A549 (cell line): ENCODE data around the gene BCL2L12. TPM values are rescaled to one million over a fixed set of nuclear protein-coding genes. Genes with fewer than 3 reads are reported as not detected.

Experiments used
- ATAC-seq, 2 experiments: fragments of 200-7000 bp in 1 of 2; fragments of >200 bp in 1 of 2; cut with Nextera tagmentation in 1 of 2; cut with Tn5 transposase in 1 of 2; 3 replicates each; pipeline versions ENCODE4 v1.8.0 to v1.9.1; 2018 to 2020; ENCODE audit warnings: mild to moderate bottlenecking in 1 of 2, moderate library complexity in 1 of 2
- CTCF ChIA-PET: fragments of 300-600 bp; sonication (Branson Sonifier 250); formaldehyde crosslinking; extraction: SDS; loops from one replicate; lab custom pipeline; 2021; ENCODE audit warnings: antibody characterized with exemption, inconsistent platforms; lab: Yijun Ruan, JAX
- POLR2A ChIA-PET: fragments of 350-600 bp; formaldehyde crosslinking; extraction: SDS; loops from one replicate; lab custom pipeline; 2021; ENCODE audit warnings: antibody characterized with exemption, inconsistent platforms; lab: Yijun Ruan, JAX
- DNase-seq, 2 experiments: peaks; one replicate each; pipeline versions ENCODE4 v3.0.0 to v3.0.0-alpha.2; 2011 to 2016; ENCODE audit warnings: low read depth in 1 of 2, low spot score in 1 of 2
- FAIRE-seq: peaks from 2 replicates; lab custom pipeline; 2011; peaks lifted over from hg19 to GRCh38; lab: Jason Lieb, UNC
- H3K27ac ChIP-seq, 2 experiments: fragments of >200 bp; sonication (Bioruptor Twin); formaldehyde crosslinking; 3 replicates each; pipeline ENCODE4 v1.5.1; 2016 to 2017
- H3K4me1 ChIP-seq: fragments of >200 bp; sonication (Bioruptor Twin); formaldehyde crosslinking; 3 replicates; pipeline ENCODE4 v1.6.1; 2016
- H3K4me2 ChIP-seq: fragments of >200 bp; sonication (Bioruptor Twin); formaldehyde crosslinking; 3 replicates; pipeline ENCODE4 v1.6.1; 2016
- H3K4me3 ChIP-seq: fragments of >200 bp; sonication (Bioruptor Twin); formaldehyde crosslinking; 3 replicates; pipeline ENCODE4 v1.5.1; 2016
- H3K9me3 ChIP-seq: fragments of >200 bp; sonication (Bioruptor Twin); formaldehyde crosslinking; 3 replicates; pipeline ENCODE4 v1.6.1; 2016
- CHD4 ChIP-seq: fragments of 200-600 bp; sonication (generic); IDR thresholded peaks from 2 replicates; pipeline ENCODE4 v1.6.1; 2016; ENCODE audit warnings: antibody characterized with exemption, mild to moderate bottlenecking, borderline replicate concordance
- CTCF ChIP-seq: fragments of >200 bp; sonication (Bioruptor Twin); formaldehyde crosslinking; IDR thresholded peaks from 3 replicates; pipeline ENCODE4 v1.5.1; 2016
- EHF ChIP-seq: fragments of 250-450 bp; sonication (Bioruptor Pico); IDR thresholded peaks from 2 replicates; pipeline ENCODE4 v1.5.0; 2020; ENCODE audit warnings: mild to moderate bottlenecking
- EHMT2 ChIP-seq: fragments of 200-600 bp; sonication (generic); IDR thresholded peaks from 2 replicates; pipeline ENCODE4 v1.6.1; 2016; ENCODE audit warnings: antibody characterized with exemption, low read depth, mild to moderate bottlenecking, moderate library complexity
- ESRRA ChIP-seq: fragments of 150-350 bp; IDR thresholded peaks from 2 replicates; pipeline ENCODE4 v1.6.1; 2014; ENCODE audit warnings: mild to moderate bottlenecking, low read length, borderline replicate concordance
- FOSL2 ChIP-seq, 2 experiments: fragments of 450-650 bp in 1 of 2; fragments of >200 bp in 1 of 2; sonication (Bioruptor Twin) in 1 of 2; formaldehyde crosslinking; IDR thresholded peaks; 2 replicates each; pipeline versions ENCODE4 v1.5.0 to v1.6.1; 2016 to 2020; ENCODE audit warnings: mild to moderate bottlenecking in 1 of 2, moderate library complexity in 1 of 2
- FOXS1 ChIP-seq: fragments of 250-450 bp; sonication (Bioruptor Pico); IDR thresholded peaks from 2 replicates; pipeline ENCODE4 v1.5.0; 2020; ENCODE audit warnings: mild to moderate bottlenecking, moderate library complexity
- HES2 ChIP-seq: fragments of >200 bp; sonication (Bioruptor Twin); formaldehyde crosslinking; IDR thresholded peaks from 2 replicates; pipeline ENCODE4 v1.6.1; 2016
- HOXB5 ChIP-seq: fragments of 250-450 bp; sonication (Bioruptor Pico); IDR thresholded peaks from 2 replicates; pipeline ENCODE4 v1.5.0; 2020; ENCODE audit warnings: mild to moderate bottlenecking, moderate library complexity
- KDM1A ChIP-seq: fragments of 200-600 bp; sonication (generic); IDR thresholded peaks from 2 replicates; pipeline ENCODE4 v1.6.1; 2016; ENCODE audit warnings: low read depth, mild to moderate bottlenecking
- NFE2L2 ChIP-seq: fragments of 150-350 bp; conservative IDR thresholded peaks from 2 replicates; pipeline ENCODE4 v1.6.1; 2014; ENCODE audit warnings: low read length
- NPAS2 ChIP-seq: fragments of 250-450 bp; sonication (Bioruptor Pico); IDR thresholded peaks from 2 replicates; pipeline ENCODE4 v1.8.0; 2022; ENCODE audit warnings: mild to moderate bottlenecking, moderate library complexity, borderline replicate concordance
- PBX3 ChIP-seq: IDR thresholded peaks from 2 replicates; pipeline ENCODE4 v1.6.1; 2012
- RARB ChIP-seq: fragments of 250-450 bp; sonication (Bioruptor Pico); IDR thresholded peaks from 2 replicates; pipeline ENCODE4 v1.8.0; 2021; ENCODE audit warnings: mild to moderate bottlenecking, moderate library complexity
- RCOR1 ChIP-seq: fragments of 150-350 bp; IDR thresholded peaks from 2 replicates; pipeline ENCODE4 v1.6.1; 2014; ENCODE audit warnings: antibody characterized with exemption, low read length, low read depth
- SMC3 ChIP-seq: fragments of >200 bp; sonication (Bioruptor Twin); formaldehyde crosslinking; IDR thresholded peaks from 3 replicates; pipeline ENCODE4 v1.6.1; 2018; ENCODE audit warnings: inconsistent platforms
- SREBF2 ChIP-seq: fragments of 450-650 bp; IDR thresholded peaks from 2 replicates; pipeline ENCODE4 v1.6.1; 2014; ENCODE audit warnings: mild to moderate bottlenecking, moderate library complexity
- TFCP2L1 ChIP-seq: fragments of 250-450 bp; sonication (Bioruptor Pico); IDR thresholded peaks from 2 replicates; pipeline ENCODE4 v1.5.0; 2021; ENCODE audit warnings: mild to moderate bottlenecking
- ZFP36 ChIP-seq: fragments of 450-650 bp; IDR thresholded peaks from 2 replicates; pipeline ENCODE4 v1.6.1; 2014; ENCODE audit warnings: borderline replicate concordance; ENCODE audit not compliant: partially characterized antibody
- ZSCAN20 ChIP-seq: fragments of 250-450 bp; sonication (Bioruptor Pico); IDR thresholded peaks from 2 replicates; pipeline ENCODE4 v1.8.0; 2022; ENCODE audit warnings: mild to moderate bottlenecking, moderate library complexity
- WGBS: methylation state at CpG from one replicate; pipeline ENCODE4 v1.1.6; 2017; ENCODE audit errors: missing lambda C conversion rate; 5-methylcytosine and 5-hydroxymethylcytosine counted together
- polyA plus RNA-seq, 4 experiments: library from polyadenylated mRNA; depleted of rRNA in 3 of 4; stranded (reverse); fragments of >200 nt; fragmentation: RNase III in 1 of 4; extraction: RNeasy Plus Mini Kit Qiagen cat#74134 plus additional on column Dnase treatment in 1 of 4; gene quantifications; 2 replicates in 3 of 4; 3 replicates in 1 of 4; pipeline ENCODE4 v1.2.3, GENCODE V29; 2011 to 2017

BCL2L12 gene
- polyA plus RNA-seq, 2 of the 4 experiments (the other 2 are of a cell fraction) = 26.6 to 53.0 TPM

- TF ChIP-seq EHF (no peak), NFE2L2 (no peak), ZSCAN20 (CRISPR knock-in tag) (no peak), NPAS2 (CRISPR knock-in tag) (no peak), CHD4 (no peak), SMC3 (no peak), TFCP2L1 (CRISPR knock-in tag) (no peak), RARB (CRISPR knock-in tag) (no peak), HES2 (no peak)
Measured at GRCh38 chr19:49655570-49656455, 9.9 kb upstream of the BCL2L12 start (continued).

GRCh38 chr19:49656456-49657109 is 9.2 kb upstream of the BCL2L12 start:
- TF ChIP-seq EHMT2 (no peak), RCOR1 (no peak), HOXB5 (no peak), CHD4 (no peak), ESRRA (no peak), FOXS1 (CRISPR knock-in tag) (no peak), FOSL2 (IDR thresholded peaks at IDR 0.05) (no peak), FOSL2 (CRISPR knock-in tag; IDR thresholded peaks at IDR 0.05) (no peak), SREBF2 (no peak), SMC3 (no peak), RARB (CRISPR knock-in tag) (no peak), KDM1A (no peak), NPAS2 (CRISPR knock-in tag) (no peak), TFCP2L1 (CRISPR knock-in tag) (no peak), CTCF (no peak)
- TF ChIP-seq, all 56 proteins: peak for 0
- CTCF ChIA-PET = interaction anchor here (0.5 to 21.2 kb wide), 6 partner anchors 12 to 290 kb away, joined by 3 to 326 read pairs (median 7); partner anchors contain the start of genes PRMT1, RRAS and SCAF1
- POLR2A ChIA-PET = interaction anchor here (1.0 to 2.6 kb wide), 4 partner anchors 8 to 20 kb away, joined by 3 to 14 read pairs (median 9); partner anchors contain the start of genes RRAS and SCAF1
- H3K4me2 ChIP-seq = no peak overlapping the region
- DNase-seq (no peak), FAIRE-seq (no peak), ATAC-seq (no peak)
- no peak overlapping the region for H3K27ac ChIP-seq
- no peaks in the 10 kb centered on the region for H3K4me1 ChIP-seq
- 0 out of 3 replicates have a peak, but pooled peaks cover 3% of the 10 kb centered on the region for H3K9me3 ChIP-seq
- WGBS = 87% methylated on average over 17 of the region's 17 CpGs
- no peak overlapping the region for H3K4me3 ChIP-seq

GRCh38 chr19:49657493-49658138 is 8.1 kb upstream of the BCL2L12 start:
- Histone ChIP-seq H3K4me2 (no peak overlapping the region), H3K4me1 (no peaks in the 10 kb centered on the region), H3K4me3 (no peak overlapping the region), H3K27ac (no peak overlapping the region), H3K9me3 (0 out of 3 replicates have a peak, but pooled peaks cover 3% of the 10 kb centered on the region)
- TF ChIP-seq PBX3 (0 out of 2 replicates have a peak, but pooled peaks have one; percentile 4), ZFP36 (no peak)
- ATAC-seq = peak in 1 of 2 experiments; percentile 2; a peak in 2 of 6 replicates
- 91% methylated on average over 19 of the region's 22 CpGs for WGBS
- ChIA-PET POLR2A (no interaction called here), CTCF (interaction anchor here (1.1 to 21.2 kb wide), 4 partner anchors 13 to 111 kb away, joined by 4 to 326 read pairs (median 64); partner anchors contain the start of genes PRMT1, RRAS and SCAF1)
- no peak for FAIRE-seq
- no peak for DNase-seq
